GM23338 (cell line): Measurements from ENCODE around the gene PGS1.

Experiments
- CTCF ChIP-seq, 2 experiments: fragments of 200-600 bp in 1 of 2; sonication (generic) in 1 of 2; conservative IDR thresholded peaks; 2 replicates each; pipeline versions ENCODE4 v1.5.1 to v1.6.1; 2016 to 2017; ENCODE audit warnings: antibody characterized with exemption in 2 of 2, low read depth in 2 of 2, mild to moderate bottlenecking in 2 of 2, moderate library complexity in 1 of 2
- EZH2 ChIP-seq: fragments of 200-600 bp; sonication (generic); IDR thresholded peaks from one replicate; pipeline ENCODE4 v1.8.0; 2017; ENCODE audit warnings: antibody characterized with exemption, mild to moderate bottlenecking, low read depth; ENCODE audit not compliant: unreplicated experiment
- EZH2phosphoT487 ChIP-seq: fragments of 200-600 bp; sonication (generic); IDR thresholded peaks from one replicate; pipeline ENCODE4 v1.8.1; 2018; ENCODE audit warnings: antibody characterized with exemption; ENCODE audit not compliant: unreplicated experiment
- POLR2AphosphoS5 ChIP-seq: IDR thresholded peaks from 2 replicates; pipeline ENCODE4 v1.6.1; 2016; ENCODE audit warnings: antibody characterized with exemption, low read depth
- REST ChIP-seq: IDR thresholded peaks from one replicate; pipeline ENCODE4 v1.6.1; 2018; ENCODE audit warnings: antibody characterized with exemption; ENCODE audit not compliant: unreplicated experiment

- TF ChIP-seq EZH2phosphoT487 (no peak), EZH2 (no peak), CTCF (conservative IDR thresholded peaks at IDR 0.05; ENCODE audit: low read depth in 2 of 2) (no peak), POLR2AphosphoS5 (no peak), REST (no peak)
Observed at GRCh38 chr17:78426293-78426879, 47.9 kb downstream of the PGS1 start.
